OCI-LY7 (cell line): ENCODE measurements around the gene C11orf71. TPM values are rescaled to one million over a fixed set of nuclear protein-coding genes. Genes with fewer than 3 reads are reported as not detected.

Experiments
- BruUV-seq: library from RNA; stranded (reverse); fragments of 400-500 nt; replicated peaks from 2 replicates; lab custom pipeline; 2021; lab: Mats Ljungman, UMichigan
- CTCF ChIA-PET: fragments of 300-600 bp; sonication (Branson Sonifier 250); formaldehyde crosslinking; loops from one replicate; lab custom pipeline; 2022; ENCODE audit warnings: antibody characterized with exemption; ENCODE audit not compliant: unreplicated experiment; lab: Charles Lee
- POLR2A ChIA-PET: fragments of 300-600 bp; sonication (Branson Sonifier 250); formaldehyde crosslinking; loops from one replicate; lab custom pipeline; 2022; ENCODE audit warnings: antibody characterized with exemption; lab: Charles Lee
- DNase-seq: peaks from one replicate; pipeline ENCODE4 v3.0.0-alpha.2; 2015; ENCODE audit warnings: low spot score
- H2AFZ ChIP-seq: fragments of 200-600 bp; sonication (generic), shearing (Covaris generic); 2 replicates; pipeline ENCODE4 v1.6.1; 2014; ENCODE audit warnings: mild to moderate bottlenecking, antibody characterized with exemption, low read length, moderate library complexity
- H3K27ac ChIP-seq: fragments of 200-600 bp; sonication (generic); 2 replicates; pipeline ENCODE4 v1.5.1; 2014; ENCODE audit warnings: mixed run types, low read depth, mild to moderate bottlenecking, moderate library complexity, low read length, inconsistent platforms; ENCODE audit not compliant: poor library complexity, severe bottlenecking
- H3K36me3 ChIP-seq: fragments of 200-600 bp; sonication (generic); 2 replicates; pipeline ENCODE4 v1.6.1; 2014; ENCODE audit warnings: mild to moderate bottlenecking, antibody characterized with exemption, low read length, moderate library complexity, mixed read lengths; ENCODE audit not compliant: insufficient read depth
- H3K4me1 ChIP-seq: fragments of 200-600 bp; sonication (generic); 2 replicates; pipeline ENCODE4 v1.5.1; 2014; ENCODE audit warnings: mild to moderate bottlenecking, low read length; ENCODE audit not compliant: insufficient read depth, poor library complexity, severe bottlenecking
- H3K4me2 ChIP-seq: fragments of 200-600 bp; sonication (generic); 2 replicates; pipeline ENCODE4 v1.6.1; 2014; ENCODE audit warnings: mild to moderate bottlenecking, low read length
- H3K4me3 ChIP-seq: fragments of 200-600 bp; sonication (generic); 2 replicates; pipeline ENCODE4 v1.5.1; 2014; ENCODE audit warnings: mild to moderate bottlenecking, low read depth, low read length; ENCODE audit not compliant: poor library complexity, severe bottlenecking
- H3K79me2 ChIP-seq: fragments of 200-600 bp; sonication (generic); 2 replicates; pipeline ENCODE4 v1.6.1; 2016; ENCODE audit warnings: low read depth, mild to moderate bottlenecking, low read length, moderate library complexity, mixed read lengths; ENCODE audit not compliant: insufficient read depth
- H3K9me2 ChIP-seq: fragments of 200-600 bp; sonication (generic); 2 replicates; pipeline ENCODE4 v1.6.1; 2016; ENCODE audit warnings: mild to moderate bottlenecking, low read length, mixed read lengths; ENCODE audit not compliant: insufficient read depth
- H3K9me3 ChIP-seq: fragments of 200-600 bp; sonication (generic); 2 replicates; pipeline ENCODE4 v1.6.1; 2014; ENCODE audit warnings: mild to moderate bottlenecking, mixed run types, low read length, mixed read lengths
- H4K20me1 ChIP-seq: fragments of 200-600 bp; sonication (generic); 2 replicates; pipeline ENCODE4 v1.6.1; 2014; ENCODE audit warnings: mild to moderate bottlenecking, antibody characterized with exemption, low read length, moderate library complexity, mixed read lengths; ENCODE audit not compliant: insufficient read depth
- CTCF ChIP-seq: fragments of 200-600 bp; sonication (generic); conservative IDR thresholded peaks from 2 replicates; pipeline ENCODE4 v1.5.1; 2014; ENCODE audit warnings: mild to moderate bottlenecking, antibody characterized with exemption, low read length, moderate library complexity, mixed read lengths
- EZH2phosphoT487 ChIP-seq: fragments of 200-600 bp; sonication (generic); IDR thresholded peaks from 2 replicates; pipeline ENCODE4 v1.6.1; 2018; ENCODE audit warnings: low read depth, borderline replicate concordance, mild to moderate bottlenecking, mixed run types, antibody characterized with exemption, low read length, moderate library complexity, mixed read lengths
- intact Hi-C: fragments of 100-400 bp; cut with micrococcal nuclease; formaldehyde crosslinking; loops from one replicate; pipeline ENCODE4 v1.10.0; 2022; ENCODE audit not compliant: unreplicated experiment
- total RNA-seq, 2 experiments: library from RNA; depleted of rRNA in 1 of 2; stranded (reverse); fragments of >200 nt in 1 of 2; shearing (Covaris generic) in 1 of 2; gene quantifications; 2 replicates each; pipeline ENCODE4 v1.2.3, GENCODE V29; 2014 to 2022

Gene C11orf71
- total RNA-seq, 2 experiments from 2014 or later: 12.8 to 28.7 TPM

GRCh38 chr11:114397349-114397982, 2.8 kb downstream of the C11orf71 start:
- H3K4me1 ChIP-seq: peaks cover 15% of the 10 kb centered on the region
- no TSS peak for BruUV-seq
- H2AFZ ChIP-seq: no peak overlapping the region
- H3K4me2 ChIP-seq: no peak overlapping the region
- H3K36me3 ChIP-seq: peaks cover 4% of the 10 kb centered on the region; the same call in 1 of the 2 replicates
- H3K4me3 ChIP-seq: no peak overlapping the region
- H4K20me1 ChIP-seq: no peaks in the 10 kb centered on the region; the same call in 1 of the 2 replicates
- intact Hi-C loops: no loop called here
- ChIA-PET CTCF (no interaction called here), POLR2A (interaction anchor here (0.7 kb wide), 1 partner anchor 32 kb away, joined by 3 read pairs; no protein-coding TSS in a partner anchor)
- TF ChIP-seq CTCF (no peak), EZH2phosphoT487 (no peak)
- H3K9me3 ChIP-seq: no peaks in the 10 kb centered on the region
- H3K9me2 ChIP-seq: no peaks in the 10 kb centered on the region
- no peak for DNase-seq
- peaks cover 36% of the 10 kb centered on the region for H3K79me2 ChIP-seq
- H3K27ac ChIP-seq: no peak overlapping the region

- TF ChIP-seq CTCF (no peak), EZH2phosphoT487 (no peak)
- CTCF ChIA-PET: no interaction called here
- 0 out of 2 replicates have a peak, but pooled peaks cover 2% of the 10 kb centered on the region for H3K36me3 ChIP-seq
- H3K27ac ChIP-seq: no peak overlapping the region
- no peak for DNase-seq
- H3K79me2 ChIP-seq: peaks cover 30% of the 10 kb centered on the region
- H3K4me3 ChIP-seq: no peak overlapping the region
- BruUV-seq: no TSS peak
- no peaks in the 10 kb centered on the region; the same call in 1 of the 2 replicates for H4K20me1 ChIP-seq
- H3K4me2 ChIP-seq: no peak overlapping the region
- H3K9me3 ChIP-seq: no peaks in the 10 kb centered on the region
- peaks cover 12% of the 10 kb centered on the region for H3K4me1 ChIP-seq
- H3K9me2 ChIP-seq: no peaks in the 10 kb centered on the region
- POLR2A ChIA-PET: no interaction called here
- intact Hi-C loops: no loop called here
- no peak overlapping the region for H2AFZ ChIP-seq
Observed at GRCh38 chr11:114396916-114397315, 3.4 kb downstream of the C11orf71 start.

GRCh38 chr11:114395736-114396135, 4.6 kb downstream of the C11orf71 start:
- Histone ChIP-seq H3K4me3 (no peak overlapping the region), H3K79me2 (peaks cover 18% of the 10 kb centered on the region), H3K4me1 (peaks cover 10% of the 10 kb centered on the region), H3K27ac (no peak overlapping the region), H3K4me2 (no peak overlapping the region), H3K9me3 (no peaks in the 10 kb centered on the region), H4K20me1 (no peaks in the 10 kb centered on the region), H2AFZ (no peak overlapping the region), H3K9me2 (no peaks in the 10 kb centered on the region), H3K36me3 (no peaks in the 10 kb centered on the region)
- no TSS peak for BruUV-seq
- CTCF ChIA-PET: interaction anchor here (0.9 kb wide), 1 partner anchor 9 kb away, joined by 3 read pairs; no protein-coding TSS in a partner anchor
- POLR2A ChIA-PET: no interaction called here
- DNase-seq: no peak
- intact Hi-C loops: no loop called here
- no peak for TF ChIP-seq EZH2phosphoT487
- peak; percentile 62 for TF ChIP-seq CTCF
